Gastrocnemius medialis (tissue), 4 donors: ENCODE data around the gene CCR3. TPM values are rescaled to one million over a fixed set of nuclear protein-coding genes. Genes with fewer than 3 reads are reported as not detected.

Source experiments
- total RNA-seq, 4 donors: library from RNA; depleted of rRNA; stranded (reverse); fragments of >200 nt; gene quantifications; one replicate each; pipeline versions ENCODE4 v1.1.0 to v1.2.3, GENCODE V29; 2016

CCR3 gene
- total RNA-seq, 4 donors from 2014 or later: not detected

Other genes with a start within 250 kb of the CCR3 start
- gene FYCO1, start 246.6 kb upstream of the CCR3 start, total RNA-seq: 10 to 100 TPM; 47.4 to 99.8 (median 84.2) TPM
- under 1 TPM in 1 of 4 donors, not detected in 3; 0.04 TPM for gene XCR1, start 215.0 kb upstream of the CCR3 start, total RNA-seq
- 1 to 10 TPM in 3 of 4 donors, under 1 TPM in 1; 0.53 to 2.3 (median 1.9) TPM for gene CCR1, start 34.1 kb upstream of the CCR3 start, total RNA-seq
- 1 to 10 TPM in 1 of 4 donors, under 1 TPM in 3; 0.15 to 1.4 (median 0.80) TPM for gene CCR2, start 111.7 kb downstream of the CCR3 start, total RNA-seq
- gene CCR5, start 128.5 kb downstream of the CCR3 start, total RNA-seq: under 1 TPM in 3 of 4 donors, not detected in 1; 0.07 to 0.20 (median 0.10) TPM
- gene CCRL2, start 164.8 kb downstream of the CCR3 start, total RNA-seq: 1 to 10 TPM in 2 of 4 donors, under 1 TPM in 2; 0.29 to 2.5 (median 1.7) TPM
- 1 to 10 TPM in 2 of 4 donors, under 1 TPM in 2; 0.62 to 5.1 (median 1.1) TPM for gene LTF, start 222.4 kb downstream of the CCR3 start, total RNA-seq